Activated T-helper 1 cell treated with anti-CD3 and anti-CD28 coated beads, Interleukin-2, amount 50 U/mL, for 16 hours (primary cell): ENCODE results near the gene ISG20L2.
"Not testable (repeated sequence)": the region's sequence is repeated elsewhere in the genome, so short reads cannot be mapped to it uniquely, and the experiment has no call there.

ENCODE experiments used
- DNase-seq, 2 donors: peaks; one replicate each; pipeline ENCODE4 v3.0.0-alpha.2; 2020; ENCODE audit warnings: low read depth in 1 of 2, low spot score in 1 of 2

Gene ISG20L2

GRCh38 chr1:156728599-156729462 lies at the start of gene ISG20L2:
Gene ISG20L2 (minus strand): TSS chr1:156728766. CDS start chr1:156727652, 1,114 bp downstream.
- DNase-seq = peak; percentile 81 to 89

- no peak for DNase-seq
Measured at GRCh38 chr1:156777573-156777972, 49.0 kb upstream of the ISG20L2 start.

- DNase-seq = no peak
Measured at GRCh38 chr1:156776942-156777341, 48.4 kb upstream of the ISG20L2 start.

GRCh38 chr1:156775799-156776198 lies 47.2 kb upstream of the ISG20L2 start:
- no peak for DNase-seq

GRCh38 chr1:156773607-156774006 lies 45.0 kb upstream of the ISG20L2 start:
- no peak for DNase-seq

GRCh38 chr1:156772728-156773497 lies 44.3 kb upstream of the ISG20L2 start:
- no peak for DNase-seq

GRCh38 chr1:156772222-156772621 lies 43.7 kb upstream of the ISG20L2 start:
- no peak for DNase-seq

GRCh38 chr1:156768610-156769295 lies 40.2 kb upstream of the ISG20L2 start:
- DNase-seq = no peak

GRCh38 chr1:156767879-156768604 lies 39.5 kb upstream of the ISG20L2 start:
- DNase-seq = no peak

GRCh38 chr1:156767101-156767878 lies 38.7 kb upstream of the ISG20L2 start, which contains the start of gene PRCC:
Gene PRCC (plus strand): TSS chr1:156767535. CDS start chr1:156767772, 237 bp downstream.
- DNase-seq = peak; percentile 91 to 96

- DNase-seq = no peak
Measured at GRCh38 chr1:156766298-156767100, 37.9 kb upstream of the ISG20L2 start.

GRCh38 chr1:156765666-156766065 lies 37.1 kb upstream of the ISG20L2 start:
- no peak for DNase-seq

- not testable (repeated sequence) for DNase-seq
Measured at GRCh38 chr1:156765136-156765535, 36.6 kb upstream of the ISG20L2 start.

GRCh38 chr1:156760796-156761104 lies 32.2 kb upstream of the ISG20L2 start:
- no peak for DNase-seq

GRCh38 chr1:156760092-156760795 lies 31.7 kb upstream of the ISG20L2 start:
- DNase-seq = no peak

- not testable (repeated sequence) for DNase-seq
Measured at GRCh38 chr1:156757572-156758253, 29.1 kb upstream of the ISG20L2 start.

- DNase-seq = no peak
Measured at GRCh38 chr1:156756355-156756754, 27.8 kb upstream of the ISG20L2 start.

GRCh38 chr1:156755527-156755950 lies 27.0 kb upstream of the ISG20L2 start:
- no peak for DNase-seq
